ENCODE results near the gene ENOX2.

DNA sequence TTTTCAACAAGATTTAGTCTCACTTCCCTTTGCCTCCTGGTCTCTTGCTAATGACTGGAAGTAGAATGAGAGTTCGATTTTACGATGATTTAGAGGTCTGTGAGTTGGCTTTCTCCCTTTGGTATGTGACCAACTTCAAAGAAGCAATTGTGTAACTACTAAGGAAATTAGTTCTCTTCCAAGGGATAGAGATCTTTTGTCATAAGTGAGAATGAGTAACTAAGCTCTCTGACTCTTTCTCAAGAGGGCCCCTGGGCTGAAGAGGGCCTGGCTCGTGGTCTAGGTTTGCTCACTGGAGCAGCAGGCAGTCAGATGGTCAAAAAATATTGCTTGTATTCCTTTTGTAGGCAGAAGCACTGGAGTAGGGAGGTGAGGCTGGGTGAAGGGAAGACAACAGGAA lies 176.3 kb downstream of the ENOX2 start:
- TF ChIP-seq CTCF (conservative IDR thresholded peaks at IDR 0.05; ENCODE audit: low read length) (no peak), EZH2phosphoT487 (IDR thresholded peaks at IDR 0.05; ENCODE audit: borderline replicate concordance) (no peak)
